Thyroid gland (tissue), 4 donors: ENCODE data around the gene GALNT13. TPM values are rescaled to one million over a fixed set of nuclear protein-coding genes. Genes with fewer than 3 reads are reported as not detected.

Source experiments
- DNase-seq, 2 donors: peaks; one replicate each; pipeline ENCODE4 v3.0.0-alpha.2; 2019
- H3K27ac ChIP-seq, 3 donors: fragments of 200-600 bp; sonication (generic); 1 replicate in 2 of 3; 2 replicates in 1 of 3; pipeline ENCODE4 v1.5.1; 2016 to 2019; ENCODE audit warnings: mild to moderate bottlenecking in 1 of 3, moderate library complexity in 1 of 3
- H3K27me3 ChIP-seq: fragments of 200-600 bp; sonication (generic); one replicate; pipeline ENCODE4 v1.5.1; 2019
- H3K36me3 ChIP-seq, 2 donors: fragments of 200-600 bp; sonication (generic); one replicate each; pipeline ENCODE4 v1.5.1; 2016 to 2019
- H3K4me1 ChIP-seq, 2 donors: fragments of 200-600 bp; sonication (generic); one replicate each; pipeline ENCODE4 v1.5.1; 2017 to 2019
- H3K4me3 ChIP-seq, 3 donors: fragments of 200-600 bp; sonication (generic); replicated peaks in 1 of 3; 1 replicate in 2 of 3; 2 replicates in 1 of 3; pipeline ENCODE4 v1.5.1; 2016; ENCODE audit warnings: mild to moderate bottlenecking in 1 of 3
- H3K9me3 ChIP-seq: fragments of 200-600 bp; sonication (generic); one replicate; pipeline ENCODE4 v1.5.1; 2017
- POLR2A ChIP-seq, 2 donors: fragments of 450-650 bp; IDR thresholded peaks; one replicate each; pipeline ENCODE4 v1.6.1; 2017; ENCODE audit warnings: antibody characterized with exemption in 2 of 2, mild to moderate bottlenecking in 2 of 2, moderate library complexity in 1 of 2
- WGBS, 2 donors: methylation state at CpG; one replicate each; pipeline ENCODE4 v1.1.5; 2017; 5-methylcytosine and 5-hydroxymethylcytosine counted together
- intact Hi-C: fragments of 100-400 bp; cut with DNase I; formaldehyde crosslinking; loops from one replicate; pipeline ENCODE4 v1.15.1; 2023
- total RNA-seq, 4 donors: library from RNA; depleted of rRNA; stranded (reverse); fragments of >200 nt; gene quantifications; one replicate each; pipeline ENCODE4 v1.2.3, GENCODE V29; 2016
- TF ChIP-seq, protein P1 (sequence below), 6 experiments: fragments of 200-600 bp in 3 of 6; fragments of 450-650 bp in 3 of 6; sonication (generic) in 3 of 6; IDR thresholded peaks; one replicate each; pipeline ENCODE4 v1.5.1; 2016 to 2019; ENCODE audit warnings: antibody characterized with exemption in 6 of 6, mild to moderate bottlenecking in 2 of 6, inconsistent platforms in 1 of 6, moderate library complexity in 1 of 6

GALNT13 gene
- total RNA-seq, 4 donors from 2014 or later = 0.13 to 2.3 TPM; not detected in 2

DNA sequence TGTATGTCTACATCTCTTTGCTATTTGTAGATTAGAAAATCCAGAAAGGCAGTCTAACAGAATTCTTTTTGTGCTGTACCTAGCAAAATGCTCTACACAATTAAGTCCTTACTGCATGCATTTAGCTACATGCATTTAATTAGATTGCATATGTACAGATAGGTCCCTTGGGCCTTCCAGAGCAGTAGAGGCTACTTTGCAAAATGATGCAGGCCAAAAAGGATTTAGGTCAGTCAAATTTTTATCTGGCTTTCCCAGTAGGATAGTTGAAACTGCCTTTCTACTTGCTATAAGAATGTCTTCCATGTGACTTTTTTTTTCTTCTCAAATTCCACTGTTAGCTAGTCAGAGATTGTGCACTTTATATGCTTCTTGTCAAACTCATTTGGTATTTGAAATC is 19.3 kb downstream of the GALNT13 start:
- Histone ChIP-seq H3K27ac (no peak overlapping the region), H3K36me3 (no peaks in the 10 kb centered on the region), H3K4me1 (no peaks in the 10 kb centered on the region), H3K4me3 (no peak overlapping the region), H3K27me3 (no peaks in the 10 kb centered on the region), H3K9me3 (no peaks in the 10 kb centered on the region)
- DNase-seq = no peak
- intact Hi-C loops = no loop called here
- no peak for TF ChIP-seq POLR2A (IDR thresholded peaks at IDR 0.05)
- TF ChIP-seq, protein P1, sequence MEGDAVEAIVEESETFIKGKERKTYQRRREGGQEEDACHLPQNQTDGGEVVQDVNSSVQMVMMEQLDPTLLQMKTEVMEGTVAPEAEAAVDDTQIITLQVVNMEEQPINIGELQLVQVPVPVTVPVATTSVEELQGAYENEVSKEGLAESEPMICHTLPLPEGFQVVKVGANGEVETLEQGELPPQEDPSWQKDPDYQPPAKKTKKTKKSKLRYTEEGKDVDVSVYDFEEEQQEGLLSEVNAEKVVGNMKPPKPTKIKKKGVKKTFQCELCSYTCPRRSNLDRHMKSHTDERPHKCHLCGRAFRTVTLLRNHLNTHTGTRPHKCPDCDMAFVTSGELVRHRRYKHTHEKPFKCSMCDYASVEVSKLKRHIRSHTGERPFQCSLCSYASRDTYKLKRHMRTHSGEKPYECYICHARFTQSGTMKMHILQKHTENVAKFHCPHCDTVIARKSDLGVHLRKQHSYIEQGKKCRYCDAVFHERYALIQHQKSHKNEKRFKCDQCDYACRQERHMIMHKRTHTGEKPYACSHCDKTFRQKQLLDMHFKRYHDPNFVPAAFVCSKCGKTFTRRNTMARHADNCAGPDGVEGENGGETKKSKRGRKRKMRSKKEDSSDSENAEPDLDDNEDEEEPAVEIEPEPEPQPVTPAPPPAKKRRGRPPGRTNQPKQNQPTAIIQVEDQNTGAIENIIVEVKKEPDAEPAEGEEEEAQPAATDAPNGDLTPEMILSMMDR (IDR thresholded peaks at IDR 0.05) = no peak

DNA sequence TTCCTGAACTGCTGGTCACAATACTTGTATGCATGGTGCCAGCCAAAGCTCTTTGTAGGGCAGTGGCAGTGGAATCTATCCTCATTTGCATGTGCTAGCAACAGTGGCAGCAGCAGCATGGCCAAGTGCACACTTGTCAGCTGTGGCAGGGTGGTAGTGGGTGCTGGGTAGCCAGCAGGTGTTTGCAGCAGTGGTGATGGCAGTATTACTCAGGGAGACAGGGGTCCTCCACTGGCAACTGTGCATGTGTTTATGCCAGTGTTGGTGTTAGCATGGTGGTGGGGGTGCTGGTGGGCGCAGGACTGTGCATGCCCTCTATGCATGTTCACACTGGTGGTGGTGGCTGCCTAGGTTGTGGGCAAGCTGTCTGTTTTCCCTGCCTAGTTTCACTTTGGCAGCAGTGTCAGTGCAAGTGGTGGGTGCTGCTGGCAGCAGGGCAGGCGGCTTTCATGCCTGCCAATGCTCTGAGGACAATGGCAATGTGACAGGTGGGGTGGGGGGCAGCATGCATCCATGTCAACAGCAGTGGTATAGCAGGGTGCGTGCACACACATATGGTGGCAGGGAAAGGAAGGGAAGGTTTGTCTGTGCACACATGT is 41.2 kb downstream of the GALNT13 start:
- Histone ChIP-seq H3K4me1 (no peaks in the 10 kb centered on the region), H3K27ac (no peak overlapping the region), H3K36me3 (no peaks in the 10 kb centered on the region), H3K4me3 (no peak overlapping the region), H3K9me3 (no peaks in the 10 kb centered on the region), H3K27me3 (no peaks in the 10 kb centered on the region)
- no peak for TF ChIP-seq POLR2A (IDR thresholded peaks at IDR 0.05)
- TF ChIP-seq, protein P1 (IDR thresholded peaks at IDR 0.05) = no peak
- 89 to 100% methylated on average over 2 of the region's 3 CpGs for WGBS, 2 donors
- DNase-seq = no peak
- intact Hi-C loops = no loop called here

DNA sequence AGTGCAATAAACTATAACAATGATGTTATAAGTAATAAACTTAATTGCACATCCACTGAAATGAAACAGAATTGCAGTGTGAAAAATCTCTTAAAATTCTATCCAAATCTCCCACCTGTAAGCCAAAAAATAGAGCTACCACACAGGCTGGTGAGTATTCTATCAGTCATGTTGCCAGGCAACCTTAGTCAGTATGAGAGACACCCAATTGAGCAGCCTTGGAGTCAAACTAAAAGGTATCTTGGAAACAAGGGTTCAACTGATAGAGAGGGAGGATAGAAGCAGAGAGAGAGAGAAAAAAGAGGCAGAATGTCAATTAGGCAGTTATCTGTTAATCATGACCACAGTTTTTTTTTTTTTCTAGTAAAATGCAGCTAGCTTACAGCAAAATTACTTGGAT is 45.8 kb downstream of the GALNT13 start:
- no peaks in the 10 kb centered on the region for H3K36me3 ChIP-seq
- no peak overlapping the region for H3K27ac ChIP-seq
- H3K9me3 ChIP-seq = no peaks in the 10 kb centered on the region
- DNase-seq = no peak
- TF ChIP-seq POLR2A (IDR thresholded peaks at IDR 0.05) = no peak
- TF ChIP-seq, protein P1 (IDR thresholded peaks at IDR 0.05) = no peak
- no peaks in the 10 kb centered on the region for H3K27me3 ChIP-seq
- intact Hi-C loops = no loop called here
- no peak overlapping the region for H3K4me3 ChIP-seq
- no peaks in the 10 kb centered on the region for H3K4me1 ChIP-seq

DNA sequence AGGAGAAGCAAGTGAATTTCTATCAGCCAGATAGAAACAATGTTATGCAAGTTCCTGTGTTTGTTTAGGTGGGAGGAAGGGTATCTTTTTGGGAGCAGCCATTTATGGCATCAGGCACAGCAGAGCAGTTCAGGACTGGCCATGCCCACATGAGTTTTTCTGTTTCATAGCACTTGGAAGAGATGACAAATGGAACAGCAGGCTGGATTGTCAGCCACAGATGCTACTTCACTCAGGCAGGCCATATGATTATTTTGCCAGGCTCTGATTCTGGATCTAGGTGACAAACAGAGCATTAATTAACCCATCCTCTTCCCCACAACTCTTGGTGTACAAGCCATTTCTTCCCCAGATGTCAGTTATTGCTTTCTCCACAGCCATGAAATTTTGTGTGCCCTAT is 63.8 kb downstream of the GALNT13 start:
- Histone ChIP-seq H3K36me3 (no peaks in the 10 kb centered on the region), H3K27ac (no peak overlapping the region), H3K4me1 (no peaks in the 10 kb centered on the region), H3K4me3 (no peak overlapping the region), H3K9me3 (no peaks in the 10 kb centered on the region), H3K27me3 (no peaks in the 10 kb centered on the region)
- intact Hi-C loops = no loop called here
- no peak for TF ChIP-seq POLR2A (IDR thresholded peaks at IDR 0.05)
- TF ChIP-seq, protein P1 (IDR thresholded peaks at IDR 0.05) = no peak
- no peak for DNase-seq

DNA sequence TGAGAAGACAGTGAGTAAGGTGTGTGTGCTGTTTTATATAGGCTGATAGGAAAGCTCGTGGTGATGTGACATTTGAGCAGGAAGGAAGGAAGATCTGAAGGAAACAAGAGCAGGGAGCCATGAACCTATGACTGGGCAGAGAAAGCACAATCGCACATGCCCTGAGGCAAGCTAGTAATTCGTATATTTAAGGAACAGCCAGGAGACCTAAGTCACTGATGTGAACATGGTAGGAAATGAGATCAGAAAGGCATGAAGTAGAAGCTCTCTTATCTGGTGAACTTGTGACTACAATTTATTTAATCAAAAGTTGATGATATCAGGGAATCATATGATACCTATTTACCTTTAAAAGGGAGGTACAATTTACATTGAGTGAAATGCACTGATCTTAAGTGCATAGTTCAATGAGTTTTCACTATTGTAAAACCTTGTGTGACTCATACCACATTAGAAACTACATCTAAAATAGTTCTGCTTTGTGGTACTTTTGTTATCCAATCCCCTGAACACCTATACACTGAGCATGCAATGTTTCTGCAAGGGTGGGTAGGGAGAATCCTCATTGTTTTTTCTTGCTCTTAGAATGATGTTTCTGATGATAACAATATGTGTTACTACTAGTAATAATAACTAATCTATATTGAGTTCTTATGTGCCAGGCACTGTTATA is 67.5 kb downstream of the GALNT13 start:
- H3K9me3 ChIP-seq = no peaks in the 10 kb centered on the region
- TF ChIP-seq, protein P1 (IDR thresholded peaks at IDR 0.05) = no peak
- no peak for TF ChIP-seq POLR2A (IDR thresholded peaks at IDR 0.05)
- no peak for DNase-seq
- no peak overlapping the region for H3K27ac ChIP-seq
- 71 to 74% methylated on average over 3 of the region's 3 CpGs for WGBS, 2 donors
- no peaks in the 10 kb centered on the region for H3K27me3 ChIP-seq
- no peaks in the 10 kb centered on the region for H3K36me3 ChIP-seq
- intact Hi-C loops = no loop called here
- H3K4me3 ChIP-seq = no peak overlapping the region
- no peaks in the 10 kb centered on the region for H3K4me1 ChIP-seq
